IMR-90 (cell line): Measurements from ENCODE around the gene CTAG1A. TPM values are rescaled to one million over a fixed set of nuclear protein-coding genes. Genes with fewer than 3 reads are reported as not detected.

Experiments
- ATAC-seq: fragments of 200-7000 bp; cut with Tn5 transposase; 2 replicates; pipeline ENCODE4 v1.9.1; 2020; ENCODE audit warnings: low read depth, mild to moderate bottlenecking, moderate library complexity
- BruUV-seq: library from RNA; stranded (reverse); fragments of 400-500 nt; replicated peaks from 2 replicates; lab custom pipeline; 2021; lab: Mats Ljungman, UMichigan
- CTCF ChIA-PET: fragments of 300-600 bp; formaldehyde crosslinking; extraction: SDS; loops from one replicate; lab custom pipeline; 2021; ENCODE audit warnings: antibody characterized with exemption; lab: Yijun Ruan, JAX
- POLR2A ChIA-PET: fragments of 300-600 bp; sonication (Branson Sonifier 250); formaldehyde crosslinking; loops from one replicate; lab custom pipeline; 2022; ENCODE audit warnings: antibody characterized with exemption; ENCODE audit not compliant: unreplicated experiment; lab: Charles Lee
- DNase-seq: peaks from one replicate; pipeline ENCODE4 v3.0.0; 2013
- H2AFZ ChIP-seq: replicated peaks from 2 replicates; pipeline ENCODE3; 2013; ENCODE audit warnings: low read length, mild to moderate bottlenecking; ENCODE audit not compliant: poor library complexity
- H2AK5ac ChIP-seq: 2 replicates; pipeline ENCODE4 v1.6.1; 2013; ENCODE audit warnings: low read depth, low read length, inconsistent platforms
- H2AK9ac ChIP-seq: replicated peaks from 2 replicates; pipeline ENCODE3; 2013; ENCODE audit warnings: mild to moderate bottlenecking, low read depth, low read length, moderate library complexity; ENCODE audit not compliant: poor library complexity
- H2BK120ac ChIP-seq: 2 replicates; pipeline ENCODE4 v1.6.1; 2013; ENCODE audit warnings: low read depth, low read length, inconsistent platforms
- H2BK15ac ChIP-seq: 3 replicates; pipeline ENCODE4 v1.6.1; 2013; ENCODE audit warnings: low read depth, low read length, inconsistent platforms
- H2BK20ac ChIP-seq: 2 replicates; pipeline ENCODE4 v1.6.1; 2013; ENCODE audit warnings: low read depth, mild to moderate bottlenecking, inconsistent platforms, low read length, moderate library complexity
- H2BK5ac ChIP-seq: 2 replicates; pipeline ENCODE4 v1.6.1; 2013; ENCODE audit warnings: mild to moderate bottlenecking, low read depth, low read length, inconsistent platforms; ENCODE audit not compliant: poor library complexity, severe bottlenecking
- H3K14ac ChIP-seq: replicated peaks from 2 replicates; pipeline ENCODE4 v1.6.1; 2013; ENCODE audit warnings: low read depth, low read length, inconsistent platforms
- H3K18ac ChIP-seq: 2 replicates; pipeline ENCODE4 v1.6.1; 2013; ENCODE audit warnings: low read depth, low read length, control low read depth
- H3K23ac ChIP-seq: 2 replicates; pipeline ENCODE4 v1.6.1; 2013; ENCODE audit warnings: low read depth, low read length, inconsistent platforms
- H3K27ac ChIP-seq: 2 replicates; pipeline ENCODE4 v1.5.1; 2013; ENCODE audit warnings: mild to moderate bottlenecking, control low read depth, low read length; ENCODE audit not compliant: insufficient read depth
- H3K27me3 ChIP-seq: 2 replicates; pipeline ENCODE4 v1.6.1; 2013; ENCODE audit warnings: low read length; ENCODE audit not compliant: control insufficient read depth, insufficient read depth
- H3K36me3 ChIP-seq: 2 replicates; pipeline ENCODE4 v1.6.1; 2013; ENCODE audit warnings: low read length, mixed read lengths; ENCODE audit not compliant: control insufficient read depth, insufficient read depth
- H3K4ac ChIP-seq: 2 replicates; pipeline ENCODE4 v1.6.1; 2013; ENCODE audit warnings: low read depth, low read length, inconsistent platforms
- H3K4me1 ChIP-seq: 2 replicates; pipeline ENCODE4 v1.6.1; 2013; ENCODE audit warnings: low read length, mixed read lengths; ENCODE audit not compliant: control insufficient read depth, insufficient read depth
- H3K4me2 ChIP-seq: 2 replicates; pipeline ENCODE4 v1.6.1; 2013; ENCODE audit warnings: low read depth, mild to moderate bottlenecking, control low read depth, low read length, moderate library complexity
- H3K4me3 ChIP-seq: 2 replicates; pipeline ENCODE4 v1.5.1; 2013; ENCODE audit warnings: low read depth, mild to moderate bottlenecking, control low read depth, low read length, moderate library complexity; ENCODE audit not compliant: insufficient read depth
- H3K56ac ChIP-seq: 2 replicates; pipeline ENCODE4 v1.6.1; 2013; ENCODE audit warnings: low read length, inconsistent platforms; ENCODE audit not compliant: insufficient read depth; ENCODE audit errors: extremely low read depth
- H3K79me1 ChIP-seq, 2 experiments: 2 replicates each; pipeline ENCODE4 v1.6.1; 2013; ENCODE audit warnings: low read length in 2 of 2, inconsistent platforms in 1 of 2, low read depth in 1 of 2
- H3K9ac ChIP-seq: 2 replicates; pipeline ENCODE4 v1.6.1; 2013; ENCODE audit warnings: low read depth, low read length, control low read depth
- H3K9me1 ChIP-seq: 2 replicates; pipeline ENCODE4 v1.6.1; 2013; ENCODE audit warnings: low read length, inconsistent platforms; ENCODE audit not compliant: insufficient read depth
- H3K9me3 ChIP-seq: 2 replicates; pipeline ENCODE4 v1.6.1; 2013; ENCODE audit warnings: low read length; ENCODE audit not compliant: control insufficient read depth, insufficient read depth
- H4K20me1 ChIP-seq: 2 replicates; pipeline ENCODE4 v1.6.1; 2013; ENCODE audit warnings: low read length, inconsistent platforms; ENCODE audit not compliant: insufficient read depth
- H4K5ac ChIP-seq: 2 replicates; pipeline ENCODE4 v1.6.1; 2013; ENCODE audit warnings: mild to moderate bottlenecking, low read depth, low read length, control low read depth
- H4K8ac ChIP-seq, 2 experiments: 2 replicates each; pipeline ENCODE4 v1.6.1; 2013; ENCODE audit warnings: low read depth in 2 of 2, low read length in 2 of 2, control low read depth in 1 of 2, inconsistent platforms in 1 of 2
- H4K91ac ChIP-seq: 2 replicates; pipeline ENCODE4 v1.6.1; 2013; ENCODE audit warnings: low read depth, low read length, inconsistent platforms; ENCODE audit not compliant: insufficient read depth
- CTCF ChIP-seq: conservative IDR thresholded peaks from 2 replicates; pipeline ENCODE4 v1.5.1; 2012; ENCODE audit warnings: mild to moderate bottlenecking, low read depth, low read length, improper control_type of control experiment
- WGBS, 2 experiments: methylation state at CpG; one replicate each; pipeline versions ENCODE4 v1.1.5 to v1.1.7; 2013; ENCODE audit warnings: missing lambda C conversion rate in 2 of 2; ENCODE audit not compliant: insufficient read length in 1 of 2; ENCODE audit errors: extremely low coverage in 2 of 2; 5-methylcytosine and 5-hydroxymethylcytosine counted together
- dilution Hi-C: fragments of 300-500 bp; cut with HindIII; formaldehyde crosslinking; loops from one replicate; pipeline ENCODE4 v1.14.3; 2018; ENCODE audit warnings: low sequenced_read_pairs; ENCODE audit not compliant: unreplicated experiment
- in situ Hi-C: fragments of 300-500 bp; cut with MboI; formaldehyde crosslinking; loops from 3 replicates; pipeline ENCODE4 v1.14.3; 2019; ENCODE audit warnings: low sequenced_read_pairs, inconsistent platforms, mixed read lengths
- intact Hi-C: fragments of 100-400 bp; cut with micrococcal nuclease; formaldehyde crosslinking; loops from 2 replicates; pipeline ENCODE4 v1.10.0; 2022
- polyA plus RNA-seq, 3 experiments: library from polyadenylated mRNA; depleted of rRNA; stranded (reverse); fragments of >200 nt; gene quantifications; 2 replicates each; pipeline ENCODE4 v1.2.3, GENCODE V29; 2012; ENCODE audit warnings: low replicate concordance in 1 of 3
- total RNA-seq: library from RNA; depleted of rRNA; stranded (reverse); fragments of >200 nt; gene quantifications from 2 replicates; pipeline ENCODE4 v1.2.3, GENCODE V29; 2012

Gene CTAG1A
- total and polyA plus RNA-seq, 2 of the 4 experiments (the other 2 are of a cell fraction), result not detected

GRCh38 chrX:154602226-154602625, 17.3 kb downstream of the CTAG1A start:
- Histone ChIP-seq H3K14ac (no peak overlapping the region), H3K23ac (no peak overlapping the region), H2BK120ac (no peak overlapping the region), H2BK20ac (no peak overlapping the region), H3K36me3 (no peaks in the 10 kb centered on the region), H3K4ac (no peak overlapping the region), H3K4me1 (no peaks in the 10 kb centered on the region; the same call in 1 of the 2 replicates), H3K27me3 (peaks cover 4% of the 10 kb centered on the region), H3K9me1 (no peaks in the 10 kb centered on the region), H2BK15ac (no peak overlapping the region), H2AK9ac (no peak overlapping the region), H2BK5ac (no peak overlapping the region), H4K20me1 (no peaks in the 10 kb centered on the region), H3K4me2 (no peak overlapping the region), H3K4me3 (no peak overlapping the region), H4K8ac (no peak overlapping the region), H3K79me1 (no peaks in the 10 kb centered on the region), H4K5ac (no peak overlapping the region), H4K91ac (no peak overlapping the region), H2AFZ (no peak overlapping the region), H3K56ac (no peak overlapping the region), H2AK5ac (no peak overlapping the region), H3K9me3 (peaks cover 4% of the 10 kb centered on the region), H3K9ac (no peak overlapping the region), H3K27ac (no peak overlapping the region), H3K18ac (no peak overlapping the region)
- TF ChIP-seq CTCF, result no peak
- in situ Hi-C loops (no loop called here), intact Hi-C loops (no loop called here), dilution Hi-C loops (no loop called here)
- POLR2A ChIA-PET, result no interaction called here
- ATAC-seq (no peak), DNase-seq (no peak)
- CTCF ChIA-PET, result no interaction called here
- WGBS, 2 experiments, result no CpG with 5 or more reads among the region's 13 CpGs
- no TSS peak for BruUV-seq
